Measurements from ENCODE around the gene NFE2L1. TPM values are rescaled to one million over a fixed set of nuclear protein-coding genes. Genes with fewer than 3 reads are reported as not detected.

Gene NFE2L1
- total RNA-seq, 1 donor from 2014 or later = 124 TPM

DNA sequence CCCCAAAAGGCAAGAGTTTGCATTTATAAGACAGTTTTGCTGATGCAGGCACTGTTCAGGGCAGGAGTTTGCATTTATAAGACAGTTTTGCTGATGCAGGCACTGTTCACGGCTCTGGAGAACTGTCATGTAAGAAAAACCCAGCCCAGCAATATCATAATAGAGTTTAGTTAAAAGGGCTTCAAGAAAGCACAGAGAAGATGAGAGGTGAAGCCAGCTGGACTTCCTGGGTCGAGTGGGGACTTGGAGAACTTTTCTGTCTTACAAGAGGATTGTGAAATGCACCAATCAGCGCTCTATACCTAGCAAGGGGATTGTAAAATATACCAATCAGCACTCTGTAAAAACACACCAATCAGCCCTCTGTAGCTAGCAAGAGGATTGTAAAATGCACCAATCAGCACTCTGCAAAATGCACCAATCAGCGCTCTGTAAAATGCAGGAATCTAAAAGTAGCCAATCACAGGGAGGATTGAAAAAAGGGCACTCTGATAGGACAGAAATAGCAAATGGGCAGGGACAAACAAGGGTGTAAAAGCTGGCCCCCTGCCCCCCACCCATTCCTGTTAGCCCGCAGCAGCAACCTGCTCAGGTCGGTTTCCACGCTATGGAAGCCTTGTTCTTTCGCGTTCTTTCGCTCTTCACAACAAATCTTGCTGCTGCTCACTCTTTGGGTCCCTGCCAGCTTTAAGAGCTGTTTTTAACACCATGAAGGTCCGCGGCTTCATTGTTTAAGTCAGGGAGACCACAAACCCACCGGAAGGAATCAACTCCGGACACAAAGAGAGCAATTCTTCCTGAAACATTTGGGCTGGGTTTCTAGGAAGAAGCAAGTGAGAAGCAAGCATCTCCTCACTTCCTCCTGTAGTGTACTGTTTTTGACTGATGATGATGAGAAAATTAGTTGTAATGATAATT, 54.9 kb downstream of the NFE2L1 start:
- H3K9me3 Mint-ChIP-seq (ENCODE audit: low read depth) = no peaks in the 10 kb centered on the region
- no peaks in the 10 kb centered on the region for H3K27me3 Mint-ChIP-seq
- no peak overlapping the region for H3K27ac Mint-ChIP-seq
- peak overlapping the region; percentile 97 for H3K4me3 Mint-ChIP-seq (ENCODE audit: low read depth)
- no peak for DNase-seq (ENCODE audit: low spot score, unreplicated experiment)
- TF ChIP-seq, protein P1, sequence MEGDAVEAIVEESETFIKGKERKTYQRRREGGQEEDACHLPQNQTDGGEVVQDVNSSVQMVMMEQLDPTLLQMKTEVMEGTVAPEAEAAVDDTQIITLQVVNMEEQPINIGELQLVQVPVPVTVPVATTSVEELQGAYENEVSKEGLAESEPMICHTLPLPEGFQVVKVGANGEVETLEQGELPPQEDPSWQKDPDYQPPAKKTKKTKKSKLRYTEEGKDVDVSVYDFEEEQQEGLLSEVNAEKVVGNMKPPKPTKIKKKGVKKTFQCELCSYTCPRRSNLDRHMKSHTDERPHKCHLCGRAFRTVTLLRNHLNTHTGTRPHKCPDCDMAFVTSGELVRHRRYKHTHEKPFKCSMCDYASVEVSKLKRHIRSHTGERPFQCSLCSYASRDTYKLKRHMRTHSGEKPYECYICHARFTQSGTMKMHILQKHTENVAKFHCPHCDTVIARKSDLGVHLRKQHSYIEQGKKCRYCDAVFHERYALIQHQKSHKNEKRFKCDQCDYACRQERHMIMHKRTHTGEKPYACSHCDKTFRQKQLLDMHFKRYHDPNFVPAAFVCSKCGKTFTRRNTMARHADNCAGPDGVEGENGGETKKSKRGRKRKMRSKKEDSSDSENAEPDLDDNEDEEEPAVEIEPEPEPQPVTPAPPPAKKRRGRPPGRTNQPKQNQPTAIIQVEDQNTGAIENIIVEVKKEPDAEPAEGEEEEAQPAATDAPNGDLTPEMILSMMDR (IDR thresholded peaks at IDR 0.05; ENCODE audit: unreplicated experiment) = no peak
- peaks cover 1% of the 10 kb centered on the region for H3K36me3 Mint-ChIP-seq (ENCODE audit: insufficient read depth)
- H3K4me1 Mint-ChIP-seq (ENCODE audit: low read depth) = peaks cover 10% of the 10 kb centered on the region

DNA sequence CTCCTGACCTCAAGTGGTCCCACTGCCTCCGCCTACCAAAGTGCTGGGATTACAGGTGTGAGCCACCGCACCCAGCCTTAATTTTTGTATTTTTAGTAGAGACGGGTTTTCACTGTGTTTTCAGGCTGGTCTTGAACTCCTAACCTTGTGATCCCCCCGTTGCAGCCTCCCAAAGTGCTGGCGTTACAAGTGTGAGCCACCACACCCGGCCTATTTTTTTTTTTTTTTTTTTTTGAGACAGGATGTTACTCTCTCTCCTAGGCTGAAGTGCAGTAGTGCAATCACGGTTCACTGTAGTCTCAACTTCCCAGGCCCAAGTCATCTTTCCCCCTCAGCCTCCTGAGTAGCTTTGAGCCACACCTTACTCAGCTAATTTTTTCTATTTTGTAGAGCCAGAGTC, 56.3 kb downstream of the NFE2L1 start:
- Mint-ChIP-seq H3K27me3 (no peaks in the 10 kb centered on the region), H3K9me3 (ENCODE audit: low read depth) (no peaks in the 10 kb centered on the region), H3K4me1 (ENCODE audit: low read depth) (peaks cover 19% of the 10 kb centered on the region), H3K4me3 (ENCODE audit: low read depth) (no peak overlapping the region), H3K36me3 (ENCODE audit: insufficient read depth) (peaks cover 1% of the 10 kb centered on the region), H3K27ac (no peak overlapping the region)
- TF ChIP-seq, protein P1 (IDR thresholded peaks at IDR 0.05; ENCODE audit: unreplicated experiment) = no peak
- DNase-seq (ENCODE audit: low spot score, unreplicated experiment) = no peak

DNA sequence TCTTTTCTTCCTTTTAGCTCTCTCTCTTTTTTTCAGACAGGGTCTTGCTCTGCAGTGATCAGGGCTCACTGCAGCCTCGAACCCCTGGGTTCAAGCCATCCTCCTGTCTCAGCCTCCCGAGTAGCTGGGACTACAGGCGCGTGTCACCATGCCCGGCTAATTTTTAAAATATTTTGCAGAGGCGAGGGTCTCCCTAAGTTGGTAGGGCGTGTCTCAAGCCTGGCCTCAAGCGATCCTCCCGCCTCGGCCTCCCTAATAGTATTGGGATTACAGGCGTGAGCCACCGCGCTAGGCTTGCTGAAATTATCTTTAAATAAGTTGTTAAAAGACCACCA, 58.6 kb downstream of the NFE2L1 start:
- Mint-ChIP-seq H3K27me3 (no peaks in the 10 kb centered on the region), H3K4me3 (ENCODE audit: low read depth) (peak overlapping the region; percentile 89), H3K36me3 (ENCODE audit: insufficient read depth) (no peaks in the 10 kb centered on the region), H3K4me1 (ENCODE audit: low read depth) (peaks cover 14% of the 10 kb centered on the region), H3K9me3 (ENCODE audit: low read depth) (no peaks in the 10 kb centered on the region), H3K27ac (no peak overlapping the region)
- DNase-seq (ENCODE audit: low spot score, unreplicated experiment) = no peak
- TF ChIP-seq, protein P1 (IDR thresholded peaks at IDR 0.05; ENCODE audit: unreplicated experiment) = no peak

DNA sequence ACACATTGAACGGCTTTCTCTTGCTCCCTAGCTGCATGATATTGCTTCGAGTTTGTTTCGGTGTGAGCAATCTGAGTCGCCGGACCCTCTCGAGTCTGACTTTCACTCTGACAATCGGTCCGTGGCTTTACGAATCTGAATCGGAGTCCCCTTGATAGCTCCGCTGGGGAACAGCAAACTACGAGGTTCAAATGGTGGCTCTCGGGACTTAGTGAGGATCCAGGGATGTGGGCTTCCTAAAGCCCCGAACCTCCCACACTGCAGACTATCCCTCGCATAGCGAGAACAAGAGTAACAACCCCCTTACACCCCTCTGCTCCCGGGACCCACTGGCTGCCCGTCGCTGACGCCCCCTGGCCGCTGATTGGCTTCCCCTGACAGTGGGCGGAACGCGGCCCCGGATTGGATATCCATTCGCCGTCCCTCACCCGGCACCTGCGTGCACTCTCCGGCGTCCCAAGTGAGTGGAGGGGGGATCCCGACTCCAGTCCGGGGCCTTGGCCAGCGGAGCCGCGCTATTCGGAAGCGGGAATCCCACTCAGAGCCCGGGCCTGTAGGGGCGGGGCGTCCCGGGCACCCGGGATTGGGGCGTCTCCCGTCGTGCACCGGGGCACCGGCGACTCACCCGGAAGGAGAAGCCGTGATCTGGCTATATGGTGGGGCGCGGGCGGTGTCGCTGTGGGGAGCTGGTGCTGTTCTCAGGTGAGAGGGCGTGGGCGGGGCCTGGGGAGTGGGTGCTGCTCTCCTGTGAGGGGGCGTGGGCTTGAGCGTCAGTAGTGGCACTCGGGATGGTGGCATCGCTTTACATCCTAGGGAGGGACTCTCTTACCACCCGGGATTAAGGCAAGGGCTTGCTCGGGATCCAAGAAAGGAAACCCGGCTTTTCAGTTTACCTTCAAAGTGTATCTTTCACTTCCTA, 59.2 kb downstream of the NFE2L1 start, which contains the start of gene SNX11:
TSS of gene SNX11 (plus strand) at position 630 of the 919 bp plus-strand sequence. CDS start 4,278 bp downstream, outside the sequence.
- peaks cover 1% of the 10 kb centered on the region for H3K36me3 Mint-ChIP-seq (ENCODE audit: insufficient read depth)
- TF ChIP-seq, protein P1 (IDR thresholded peaks at IDR 0.05; ENCODE audit: unreplicated experiment) = no peak
- peak within 1 kb of the TSS; percentile 94 for H3K27ac Mint-ChIP-seq
- H3K4me3 Mint-ChIP-seq (ENCODE audit: low read depth) = peak within 1 kb of the TSS; percentile 89
- DNase-seq (ENCODE audit: low spot score, unreplicated experiment) = peak; percentile 92
- H3K4me1 Mint-ChIP-seq (ENCODE audit: low read depth) = peaks cover 14% of the 10 kb centered on the region
- no peaks in the 10 kb centered on the region for H3K27me3 Mint-ChIP-seq
- no peaks in the 10 kb centered on the region for H3K9me3 Mint-ChIP-seq (ENCODE audit: low read depth)

DNA sequence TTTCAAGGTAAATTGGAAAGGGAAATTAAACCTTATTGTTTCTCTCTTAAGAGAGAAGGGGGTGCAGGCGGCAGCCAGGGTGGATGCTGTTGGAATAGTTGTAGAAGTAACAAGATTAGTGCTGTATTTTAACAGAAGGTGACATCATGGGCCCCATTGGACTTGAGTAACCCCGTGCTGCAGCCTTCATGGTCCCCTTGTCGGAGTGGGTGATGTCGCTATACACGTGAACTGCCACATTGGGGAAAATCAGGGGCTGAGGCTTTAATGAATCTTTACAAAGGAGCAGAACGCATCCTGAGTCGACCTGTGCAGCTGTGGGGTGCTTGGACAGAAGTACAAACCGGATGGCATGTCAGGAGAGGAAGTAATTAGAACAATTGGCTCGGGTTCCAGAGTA, 62.6 kb downstream of the NFE2L1 start:
- peaks cover 3% of the 10 kb centered on the region for H3K36me3 Mint-ChIP-seq (ENCODE audit: insufficient read depth)
- H3K4me3 Mint-ChIP-seq (ENCODE audit: low read depth) = no peak overlapping the region
- peak overlapping the region; percentile 31 for H3K27ac Mint-ChIP-seq

More for the DNA sequence above, 62.6 kb downstream of the NFE2L1 start:
- no peak for DNase-seq (ENCODE audit: low spot score, unreplicated experiment)
- peaks cover 14% of the 10 kb centered on the region for H3K4me1 Mint-ChIP-seq (ENCODE audit: low read depth)
- no peaks in the 10 kb centered on the region for H3K27me3 Mint-ChIP-seq
- H3K9me3 Mint-ChIP-seq (ENCODE audit: low read depth) = no peaks in the 10 kb centered on the region
- TF ChIP-seq, protein P1 (IDR thresholded peaks at IDR 0.05; ENCODE audit: unreplicated experiment) = no peak

Data from progenitor cell of endocrine pancreas (in vitro differentiated cells).